Measurements from ENCODE around the gene USP20. TPM values are rescaled to one million over a fixed set of nuclear protein-coding genes. Genes with fewer than 3 reads are reported as not detected.

USP20 gene
- total RNA-seq, 4 donors from 2014 or later = 23.9 to 61.8 (median 52.0) TPM

- H3K4me3 ChIP-seq (replicated peaks in 1 of 3) = peak overlapping the region in 1 of 3 donors; percentile 12
- peaks cover 32 to 35% of the 10 kb centered on the region in 2 donors for H3K4me1 ChIP-seq
- H3K36me3 ChIP-seq = peaks cover 11 to 24% of the 10 kb centered on the region in 2 donors
- H3K9me3 ChIP-seq = no peaks in the 10 kb centered on the region
- 26 to 28% methylated on average over 18 to 24 of the region's 27 CpGs for WGBS, 2 donors
- H3K27ac ChIP-seq = peak overlapping the region; percentile 44 to 77 (median 68)
- peak; percentile 44 to 56 for DNase-seq
- TF ChIP-seq POLR2A (IDR thresholded peaks at IDR 0.05) (no peak), CTCF (IDR thresholded peaks at IDR 0.05) (no peak)
- H3K27me3 ChIP-seq = no peaks in the 10 kb centered on the region
- intact Hi-C loops (cut with DNase I) = loop anchor here (5.0 to 10.0 kb wide), 3 partner anchors 157 to 350 kb away; partner anchors contain the start of gene FNBP1
These were observed 49.9 kb downstream of the USP20 start for GRCh38 chr9:129885018-129885669.

DNA sequence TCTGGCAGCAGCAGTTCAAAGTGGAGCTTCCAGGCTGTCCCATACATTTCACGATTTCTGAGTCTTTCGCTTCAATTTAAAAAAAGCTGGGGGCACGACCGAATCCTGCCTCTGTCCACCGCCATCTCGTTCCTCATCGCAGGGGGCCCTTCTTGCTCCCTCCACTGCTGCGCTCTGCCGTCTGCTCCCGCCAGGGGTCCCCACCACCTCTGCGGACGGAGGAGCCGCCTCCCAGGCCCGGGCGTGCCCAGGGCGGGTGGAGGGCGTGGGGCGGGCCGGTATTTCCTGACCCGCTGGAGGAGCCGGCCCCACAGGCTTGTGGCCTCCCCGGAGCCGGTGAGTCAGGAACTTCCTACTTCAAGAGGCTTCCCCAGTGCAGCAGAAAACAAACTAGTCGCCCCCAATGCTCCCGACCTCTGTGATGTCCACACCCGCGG, 50.4 kb downstream of the USP20 start:
- intact Hi-C loops (cut with DNase I) = loop anchor here (5.0 to 10.0 kb wide), 3 partner anchors 157 to 349 kb away; partner anchors contain the start of gene FNBP1
- 0 to 2% methylated on average over 4 to 20 of the region's 27 CpGs for WGBS, 2 donors
- Histone ChIP-seq H3K27ac (peak overlapping the region; percentile 68 to 77 (median 76)), H3K4me3 (replicated peaks in 1 of 3) (peak overlapping the region in 1 of 3 donors; percentile 12), H3K36me3 (peaks cover 15 to 20% of the 10 kb centered on the region in 2 donors), H3K27me3 (no peaks in the 10 kb centered on the region), H3K4me1 (peaks cover 35 to 41% of the 10 kb centered on the region in 2 donors), H3K9me3 (no peaks in the 10 kb centered on the region)
- TF ChIP-seq POLR2A (IDR thresholded peaks at IDR 0.05) (peak in 1 of 2 donors; percentile 52), CTCF (IDR thresholded peaks at IDR 0.05) (peak; percentile 81 to 98 (median 96))
- peak; percentile 95 to 96 for DNase-seq

- H3K4me1 ChIP-seq = peaks cover 43 to 49% of the 10 kb centered on the region in 2 donors
- peak; percentile 82 to 86 for DNase-seq
- WGBS, 2 donors = 41 to 45% methylated on average over 16 to 20 of the region's 20 CpGs
These were observed 51.2 kb downstream of the USP20 start for GRCh38 chr9:129886226-129887174.

More at GRCh38 chr9:129886226-129887174, 51.2 kb downstream of the USP20 start:
- intact Hi-C loops (cut with DNase I) = loop anchor here (5.0 to 10.0 kb wide), 3 partner anchors 156 to 348 kb away; partner anchors contain the start of gene FNBP1
- Histone ChIP-seq H3K27me3 (no peaks in the 10 kb centered on the region), H3K9me3 (no peaks in the 10 kb centered on the region), H3K27ac (peak overlapping the region; percentile 68 to 77 (median 76)), H3K36me3 (peaks cover 12 to 15% of the 10 kb centered on the region in 2 donors), H3K4me3 (replicated peaks in 1 of 3) (peak overlapping the region in 1 of 3 donors; percentile 8)
- TF ChIP-seq CTCF (IDR thresholded peaks at IDR 0.05) (peak in 3 of 6 experiments; percentile 7 to 28 (median 8)), POLR2A (IDR thresholded peaks at IDR 0.05) (no peak)

Data from thyroid gland (tissue), 4 donors.